DOHH2 (cell line): Measurements from ENCODE around the gene HOXA9.

ENCODE experiments used
- CTCF ChIP-seq: fragments of 200-600 bp; sonication (generic); IDR thresholded peaks from one replicate; pipeline ENCODE4 v1.5.1; 2014; ENCODE audit warnings: antibody characterized with exemption, mild to moderate bottlenecking, low read depth, low read length; ENCODE audit not compliant: poor library complexity, severe bottlenecking
- EZH2phosphoT487 ChIP-seq: fragments of 200-600 bp; sonication (generic); IDR thresholded peaks from 2 replicates; pipeline ENCODE4 v1.6.1; 2017; ENCODE audit warnings: borderline replicate concordance, mild to moderate bottlenecking, antibody characterized with exemption, low read length, moderate library complexity, mixed read lengths

- TF ChIP-seq CTCF (no peak), EZH2phosphoT487 (no peak)
Measured at GRCh38 chr7:27122077-27122910, 43.0 kb downstream of the HOXA9 start.
